ENCODE data around the gene RNF114.

The RNF114 gene, protein sequence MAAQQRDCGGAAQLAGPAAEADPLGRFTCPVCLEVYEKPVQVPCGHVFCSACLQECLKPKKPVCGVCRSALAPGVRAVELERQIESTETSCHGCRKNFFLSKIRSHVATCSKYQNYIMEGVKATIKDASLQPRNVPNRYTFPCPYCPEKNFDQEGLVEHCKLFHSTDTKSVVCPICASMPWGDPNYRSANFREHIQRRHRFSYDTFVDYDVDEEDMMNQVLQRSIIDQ

DNA sequence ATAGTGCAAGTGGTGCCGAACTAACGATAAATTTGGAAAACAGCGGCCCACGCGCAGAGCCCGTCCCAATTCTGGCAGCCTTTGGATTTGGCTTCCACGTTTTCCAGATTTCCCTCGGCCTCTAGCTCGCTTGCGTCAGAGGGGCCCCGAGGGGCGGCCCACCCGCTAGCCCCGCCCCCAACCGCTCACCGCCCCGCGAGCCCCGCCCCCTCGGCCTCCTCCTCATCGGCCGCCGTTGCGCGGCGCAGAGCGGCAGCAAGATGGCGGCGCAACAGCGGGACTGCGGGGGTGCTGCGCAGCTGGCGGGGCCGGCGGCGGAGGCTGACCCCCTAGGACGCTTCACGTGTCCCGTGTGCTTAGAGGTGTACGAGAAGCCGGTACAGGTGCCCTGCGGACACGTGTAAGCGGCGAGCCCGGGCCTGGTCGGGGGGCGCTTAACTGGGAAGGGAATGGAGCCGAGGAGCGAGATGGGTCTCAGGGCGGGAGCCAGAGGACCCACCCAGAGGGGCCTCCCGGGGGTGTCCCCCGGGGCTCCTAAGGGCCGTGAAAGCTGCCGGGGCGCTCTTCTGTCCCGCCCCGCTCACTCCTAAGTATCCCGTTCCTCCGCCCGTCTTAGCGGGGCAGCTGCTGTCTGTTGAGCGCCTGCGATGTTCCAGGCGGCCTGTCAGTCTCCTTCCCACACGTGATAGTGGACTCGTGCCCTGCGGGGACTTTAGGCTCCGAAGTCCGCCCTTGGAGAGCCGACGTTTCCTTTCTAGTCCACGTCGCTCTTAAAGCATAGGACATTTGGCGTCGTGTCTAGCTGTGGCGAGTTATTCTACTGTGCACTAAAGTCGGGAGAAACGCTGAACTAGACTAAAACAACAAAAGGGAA lies at the start of gene RNF114:
Gene RNF114, plus strand, starts transcription at position 245 of the 874 bp plus-strand sequence. Its CDS starts 16 bp downstream, at position 261.
- TF ChIP-seq GATA3 (IDR thresholded peaks at IDR 0.05; ENCODE audit: low read depth, low read length) (no peak), GATA2 (IDR thresholded peaks at IDR 0.05; ENCODE audit: low read depth, low read length) (no peak)

DNA sequence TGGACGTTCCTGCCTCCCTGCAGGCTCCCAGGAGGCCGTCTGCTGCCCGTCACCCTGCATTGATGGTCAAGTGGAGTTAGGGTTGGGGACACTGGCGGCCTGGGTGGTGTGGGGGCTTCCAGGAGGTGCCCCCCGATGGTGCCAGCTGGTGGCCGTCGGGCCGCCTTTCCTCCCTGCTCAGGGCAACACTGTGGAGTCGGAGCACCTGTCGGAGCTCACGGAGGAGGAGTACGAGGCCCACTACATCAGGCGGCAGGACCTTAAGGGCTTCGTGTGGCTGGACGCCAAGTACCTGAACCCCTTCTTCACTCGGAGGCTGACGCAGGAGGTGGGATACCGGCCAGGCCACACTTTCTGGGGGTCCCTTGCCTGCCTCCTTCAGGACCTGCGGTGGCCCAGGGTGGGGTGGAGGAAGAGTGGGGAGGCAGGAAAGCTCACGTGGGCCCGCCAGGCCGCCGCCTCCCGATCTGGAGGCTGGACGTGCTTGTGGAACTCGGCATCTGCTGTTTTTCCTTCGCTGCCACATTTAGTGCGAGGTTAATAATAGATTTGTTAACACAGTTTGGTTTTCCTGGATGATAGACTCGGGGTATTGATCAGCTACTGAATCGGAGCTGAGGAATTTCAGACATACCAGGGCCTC lies 49.5 kb upstream of the RNF114 start:
- TF ChIP-seq GATA2 (IDR thresholded peaks at IDR 0.05; ENCODE audit: low read depth, low read length): no peak
- TF ChIP-seq GATA3 (IDR thresholded peaks at IDR 0.05; ENCODE audit: low read depth, low read length): no peak

DNA sequence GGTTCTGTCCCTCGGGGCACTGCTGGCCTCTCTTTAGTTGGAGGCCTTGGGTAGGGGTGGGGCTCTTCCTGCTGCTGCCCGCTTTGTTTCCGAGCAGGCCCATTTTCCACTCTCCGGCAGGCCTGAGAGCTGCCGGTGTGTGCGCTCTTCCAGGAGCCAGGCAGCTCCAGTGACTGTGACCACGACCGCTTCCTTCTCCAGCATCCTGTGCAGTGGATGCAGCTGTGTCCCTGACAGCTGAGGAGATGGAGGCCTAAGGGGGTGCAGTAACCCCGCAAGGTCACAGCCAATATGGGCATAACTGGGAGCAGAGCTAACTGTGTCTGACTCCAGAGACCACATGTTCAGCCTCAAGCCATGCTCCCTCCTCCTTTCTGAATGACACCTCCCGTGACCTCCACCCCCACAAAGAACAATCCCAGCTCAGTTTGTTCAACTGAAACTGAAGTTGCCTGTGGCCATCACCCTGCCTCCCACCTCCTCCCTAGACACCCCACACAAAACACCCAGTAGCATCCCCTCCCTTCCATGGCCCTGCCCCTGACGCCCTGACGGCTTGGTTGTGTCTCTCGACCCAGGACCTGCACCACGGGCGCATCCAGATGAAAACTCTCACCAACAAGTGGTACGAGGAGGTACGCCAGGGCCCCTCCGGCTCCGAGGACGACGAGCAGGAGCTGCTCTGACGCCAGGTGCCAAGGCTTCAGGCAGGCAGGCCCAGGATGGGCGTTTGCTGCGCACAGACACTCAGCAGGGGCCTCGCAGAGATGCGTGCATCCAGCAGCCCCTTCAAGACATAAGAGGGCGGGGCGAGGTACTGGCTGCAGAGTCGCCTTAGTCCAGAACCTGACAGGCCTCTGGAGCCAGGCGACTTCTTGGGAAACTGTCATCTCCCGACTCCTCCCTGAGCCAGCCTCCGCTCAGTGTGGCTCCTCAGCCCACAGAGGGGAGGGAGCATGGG lies 48.7 kb upstream of the RNF114 start:
- TF ChIP-seq GATA2 (IDR thresholded peaks at IDR 0.05; ENCODE audit: low read depth, low read length) (no peak), GATA3 (IDR thresholded peaks at IDR 0.05; ENCODE audit: low read depth, low read length) (no peak)

DNA sequence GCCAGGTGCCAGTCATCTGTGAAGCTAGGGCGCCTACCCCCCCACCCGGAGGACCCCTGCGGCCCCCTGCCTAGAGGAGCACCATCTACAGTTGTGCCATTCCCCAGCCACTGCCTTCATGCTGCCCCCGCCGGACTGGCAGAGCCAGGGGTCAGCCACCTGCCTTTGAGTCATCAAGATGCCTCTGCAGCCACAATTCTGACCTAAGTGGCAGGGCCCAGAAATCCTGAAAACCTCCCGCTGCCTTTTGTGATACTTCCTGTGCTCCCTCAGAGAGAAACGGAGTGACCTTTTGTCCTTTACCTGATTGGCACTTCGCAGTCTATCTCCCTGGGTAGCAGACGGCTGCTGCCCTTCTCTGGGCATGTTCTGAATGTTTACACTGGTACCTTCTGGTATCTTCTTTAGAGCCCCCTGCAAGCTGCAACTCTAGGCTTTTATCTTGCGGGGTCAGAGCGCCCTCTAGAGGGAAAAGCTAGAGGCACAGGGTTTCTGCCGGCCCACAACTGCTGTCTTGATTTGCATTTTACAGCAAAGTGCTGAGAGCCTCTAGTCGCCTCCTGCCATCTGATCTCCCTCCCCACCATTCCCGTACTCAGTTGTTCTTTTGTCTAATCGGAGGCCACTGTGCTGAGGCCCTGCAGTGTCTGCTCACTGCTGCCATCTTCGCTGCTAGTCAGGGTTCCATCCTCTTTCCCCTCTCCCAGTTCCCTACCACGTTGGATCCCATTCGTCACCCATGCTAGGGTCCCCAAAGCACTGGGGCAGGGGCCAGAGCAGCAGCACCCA lies 47.8 kb upstream of the RNF114 start:
- TF ChIP-seq GATA3 (IDR thresholded peaks at IDR 0.05; ENCODE audit: low read depth, low read length): no peak
- no peak for TF ChIP-seq GATA2 (IDR thresholded peaks at IDR 0.05; ENCODE audit: low read depth, low read length)

DNA sequence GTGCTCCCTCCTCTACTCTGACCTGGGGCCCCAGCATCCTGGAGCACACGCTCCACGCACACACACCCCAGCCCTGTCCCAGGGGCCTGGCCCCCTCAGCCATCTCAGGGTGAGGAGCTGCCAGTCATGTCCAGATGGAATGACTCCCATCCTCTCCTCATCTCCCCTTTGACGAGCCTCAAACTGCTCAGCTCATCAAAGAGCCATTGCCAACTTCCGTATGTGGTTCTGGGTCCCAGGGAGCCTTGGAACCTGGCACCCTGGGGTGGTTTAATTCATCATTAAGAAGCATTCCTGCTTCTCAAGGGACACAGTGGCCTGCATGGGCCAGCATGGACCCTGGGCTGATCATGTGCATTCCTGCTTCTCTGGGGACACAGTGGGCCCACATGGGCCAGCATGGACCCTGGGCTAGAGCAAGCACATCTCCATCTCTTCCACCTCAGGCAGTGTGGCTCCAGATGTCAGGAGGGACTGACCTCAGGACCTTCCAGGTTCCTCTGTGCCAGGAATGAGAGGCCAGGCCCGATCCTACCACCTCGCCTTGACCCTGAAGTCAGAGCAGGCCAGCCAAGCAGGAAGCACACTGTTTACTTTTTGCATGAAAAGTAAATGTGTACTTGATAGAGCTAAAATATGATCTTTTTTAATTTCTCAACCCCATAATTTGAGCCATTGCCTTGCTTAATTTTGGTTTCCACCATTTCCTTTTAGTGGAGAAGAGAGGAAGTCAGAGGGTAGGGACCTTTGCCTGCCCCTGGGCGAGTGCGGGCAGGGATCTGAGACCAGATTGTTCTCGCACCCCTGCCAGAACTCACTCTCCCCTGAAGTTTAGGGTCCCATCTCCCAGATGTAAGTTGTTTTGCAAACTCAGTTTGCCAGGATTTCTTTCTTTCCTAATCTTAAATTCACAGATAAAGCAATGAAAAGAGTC lies 46.9 kb upstream of the RNF114 start:
- TF ChIP-seq GATA3 (IDR thresholded peaks at IDR 0.05; ENCODE audit: low read depth, low read length) (no peak), GATA2 (IDR thresholded peaks at IDR 0.05; ENCODE audit: low read depth, low read length) (no peak)

DNA sequence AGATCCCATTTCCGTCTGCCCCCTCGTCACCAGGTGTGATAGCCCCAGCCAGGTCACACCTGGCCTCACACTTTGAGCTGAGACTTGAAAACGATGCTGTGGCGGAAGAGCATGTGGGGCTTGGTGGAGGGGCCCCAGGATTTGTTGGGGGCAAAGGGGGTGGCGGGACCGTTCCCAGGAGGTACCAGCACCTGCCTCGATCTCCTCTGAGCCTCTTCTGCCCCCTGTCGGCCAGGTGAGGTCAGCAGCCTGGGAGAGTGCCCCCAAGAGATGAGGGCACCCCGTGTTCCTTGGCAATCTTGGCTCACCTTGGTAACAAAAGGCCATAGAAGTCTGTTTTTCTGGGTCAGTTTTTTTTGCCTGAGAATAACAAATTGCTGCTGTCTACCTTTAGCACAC lies 46.3 kb upstream of the RNF114 start:
- TF ChIP-seq GATA2 (IDR thresholded peaks at IDR 0.05; ENCODE audit: low read depth, low read length) (no peak), GATA3 (IDR thresholded peaks at IDR 0.05; ENCODE audit: low read depth, low read length) (no peak)

DNA sequence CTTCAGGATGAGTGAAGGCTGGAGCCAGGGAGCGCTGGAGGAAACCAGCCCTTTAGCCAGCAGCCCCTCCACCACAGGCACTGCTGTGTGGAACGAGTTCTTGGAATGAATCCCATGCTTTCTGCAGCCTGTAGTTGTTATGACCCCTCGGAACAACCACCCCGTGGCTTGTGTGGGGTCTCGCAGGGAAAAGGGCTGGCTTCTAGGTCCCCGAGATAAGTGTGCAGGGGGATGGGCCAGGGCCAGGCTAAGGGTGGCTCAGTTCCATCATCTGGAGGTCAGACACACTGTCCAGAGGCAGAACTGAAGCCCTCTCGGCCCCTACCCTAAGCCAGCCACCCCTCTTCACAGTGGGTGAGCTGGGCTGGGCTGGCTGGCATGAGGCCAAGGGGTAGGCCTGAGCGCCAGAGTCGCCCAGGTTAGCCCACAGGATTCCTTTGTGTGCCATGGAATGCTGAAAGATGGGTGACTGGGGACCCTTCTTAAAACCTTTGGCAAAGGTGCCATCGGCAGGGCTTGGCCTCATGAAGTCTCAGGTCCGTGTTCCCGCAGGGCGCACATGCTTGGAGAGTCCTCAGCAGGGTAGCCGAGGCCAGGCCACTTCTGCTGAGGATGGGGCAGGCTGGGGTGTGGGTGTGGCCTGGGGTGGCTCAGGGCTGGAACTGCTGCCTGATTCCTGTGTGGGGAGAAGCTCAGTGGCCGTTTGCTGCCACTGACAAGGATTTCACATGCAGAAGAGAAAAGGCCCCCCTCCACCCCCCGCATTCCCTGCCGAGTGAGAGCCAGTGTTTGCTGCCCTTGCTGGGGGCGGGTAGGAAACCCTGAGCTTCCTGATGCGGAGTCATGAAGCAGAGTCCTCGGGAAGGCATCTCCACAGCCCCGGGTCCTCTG lies 45.5 kb upstream of the RNF114 start:
- TF ChIP-seq GATA2 (IDR thresholded peaks at IDR 0.05; ENCODE audit: low read depth, low read length): no peak
- TF ChIP-seq GATA3 (IDR thresholded peaks at IDR 0.05; ENCODE audit: low read depth, low read length): no peak

DNA sequence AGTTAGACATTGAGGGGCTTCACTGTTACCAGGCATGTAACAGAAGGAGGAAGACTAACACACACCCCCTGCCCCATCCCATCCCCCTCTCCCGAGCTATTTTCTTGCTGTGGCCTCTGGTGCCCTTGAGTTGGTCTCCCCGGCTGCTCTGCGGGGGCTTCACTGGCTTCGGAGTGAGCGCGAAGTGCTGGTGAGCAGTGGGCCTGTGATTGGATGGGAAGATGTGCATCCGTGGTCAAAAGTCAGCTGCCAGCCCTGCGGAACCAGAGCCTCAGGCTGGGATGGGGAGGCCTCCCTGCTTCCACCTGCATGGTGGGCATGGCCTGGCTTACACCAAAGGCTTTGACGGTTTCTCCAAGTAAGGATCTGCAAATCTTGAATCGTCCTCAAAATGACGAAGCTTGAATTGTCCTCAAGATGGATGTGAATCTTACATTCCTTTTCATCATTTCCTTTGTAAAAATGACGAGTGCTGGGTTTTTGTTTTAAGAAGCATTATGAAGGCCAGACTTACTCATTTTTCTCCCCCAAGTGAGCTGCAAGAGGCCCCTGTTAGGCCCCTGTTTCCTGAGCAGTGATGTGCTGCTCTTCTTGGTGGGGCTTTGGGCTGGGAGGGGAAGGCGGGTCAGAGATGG lies 44.6 kb upstream of the RNF114 start:
- TF ChIP-seq GATA2 (IDR thresholded peaks at IDR 0.05; ENCODE audit: low read depth, low read length) (no peak), GATA3 (IDR thresholded peaks at IDR 0.05; ENCODE audit: low read depth, low read length) (no peak)

DNA sequence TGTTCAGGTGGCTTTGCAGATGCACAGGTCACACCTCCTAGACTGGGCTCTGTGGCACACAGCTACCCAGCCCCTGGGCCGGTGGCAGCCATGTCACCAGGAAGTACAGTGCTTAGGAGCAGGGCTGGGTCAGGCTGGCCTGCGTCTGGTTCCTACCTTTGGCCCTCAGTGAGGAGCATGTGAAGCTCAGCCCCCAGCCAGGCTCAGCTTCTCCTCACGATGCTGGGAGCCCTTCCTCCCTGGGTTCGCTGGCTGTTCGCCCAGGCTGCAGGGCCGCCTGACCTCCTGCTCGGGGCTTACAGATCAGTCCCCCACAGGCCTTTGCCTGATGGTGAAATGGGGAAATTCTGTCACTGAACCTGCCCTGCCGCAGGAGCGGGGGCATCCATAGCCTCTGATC lies 43.9 kb upstream of the RNF114 start:
- TF ChIP-seq GATA3 (IDR thresholded peaks at IDR 0.05; ENCODE audit: low read depth, low read length) (no peak), GATA2 (IDR thresholded peaks at IDR 0.05; ENCODE audit: low read depth, low read length) (no peak)

DNA sequence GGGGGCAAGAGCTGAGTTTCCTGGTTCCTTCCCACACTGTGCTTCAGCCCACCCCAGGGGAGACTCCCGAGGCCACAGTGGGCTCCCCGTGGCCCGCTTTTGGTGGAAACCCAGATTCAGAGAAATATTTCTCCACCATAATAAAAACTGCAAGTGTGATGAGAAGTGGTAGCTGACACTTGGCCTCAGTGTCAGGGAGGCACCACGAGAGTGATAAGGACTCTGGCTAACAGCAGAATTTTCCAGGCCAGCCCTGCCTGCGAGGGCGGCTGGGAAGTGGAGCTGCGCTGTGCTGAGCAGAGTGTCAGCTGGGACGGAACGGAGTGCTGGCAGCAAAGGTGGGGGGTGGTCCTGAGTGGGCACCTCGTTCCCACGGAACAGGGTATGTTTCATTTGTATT lies 43.4 kb upstream of the RNF114 start:
- no peak for TF ChIP-seq GATA3 (IDR thresholded peaks at IDR 0.05; ENCODE audit: low read depth, low read length)
- TF ChIP-seq GATA2 (IDR thresholded peaks at IDR 0.05; ENCODE audit: low read depth, low read length): no peak

Measured in SH-SY5Y (cell line).